ENCODE results near the gene CRYBG2. TPM values are rescaled to one million over a fixed set of nuclear protein-coding genes. Genes with fewer than 3 reads are reported as not detected.
A peak's percentile ranks its signal among the peaks of the same experiment; 100 is the strongest.
"Not testable (repeated sequence)": the region's sequence is repeated elsewhere in the genome, so short reads cannot be mapped to it uniquely, and the experiment has no call there.

Gene CRYBG2
- total RNA-seq, 1 donor from 2014 or later = 1.1 TPM

DNA sequence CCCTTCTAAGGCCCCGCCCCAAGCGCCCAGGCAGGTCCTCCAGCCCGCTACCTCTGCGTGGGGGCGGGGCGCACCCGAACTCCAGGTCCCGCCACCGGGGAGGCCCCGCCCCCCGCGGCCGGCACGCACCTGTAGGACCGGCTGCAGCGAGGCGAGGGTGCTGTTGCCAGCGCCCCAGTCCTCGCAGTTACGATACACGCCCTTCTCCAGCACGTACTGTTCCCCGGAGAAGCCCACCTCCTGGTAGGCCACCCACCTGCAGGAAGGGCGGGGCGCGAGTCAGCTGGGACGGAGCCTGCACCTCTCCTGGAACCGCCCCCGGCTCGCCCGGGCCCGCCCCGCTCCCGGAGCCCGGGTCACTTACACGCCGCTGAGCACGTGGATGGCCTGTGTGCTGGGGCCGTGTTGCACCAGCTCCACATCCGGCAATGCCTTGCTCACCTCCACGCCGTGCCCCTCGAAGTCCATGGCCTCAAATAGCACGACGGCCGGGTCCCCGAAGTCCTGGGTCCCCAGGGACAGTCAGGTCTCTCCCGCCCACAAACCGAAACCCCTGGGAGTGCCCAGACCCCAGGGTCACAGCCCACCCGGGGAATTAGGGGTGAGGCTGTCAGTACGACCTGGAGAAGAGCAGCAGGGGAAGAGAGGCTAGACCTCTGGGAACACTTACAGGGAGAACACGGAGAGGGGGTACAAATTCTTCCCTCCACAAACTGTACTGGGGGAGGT, 17.3 kb downstream of the CRYBG2 start:
- intact Hi-C loops (cut with micrococcal nuclease) = loop anchor here (2.0 kb wide), 1 partner anchor 22 kb away; no protein-coding TSS in a partner anchor
- Mint-ChIP-seq H3K4me3 (peak overlapping the region; percentile 92), H3K36me3 (ENCODE audit: low read depth) (no peaks in the 10 kb centered on the region), H3K27ac (no peak overlapping the region), H3K4me1 (peaks cover 3% of the 10 kb centered on the region), H3K9me3 (no peaks in the 10 kb centered on the region), H3K27me3 (peaks cover 8% of the 10 kb centered on the region)
- peak; percentile 93 for DNase-seq

DNA sequence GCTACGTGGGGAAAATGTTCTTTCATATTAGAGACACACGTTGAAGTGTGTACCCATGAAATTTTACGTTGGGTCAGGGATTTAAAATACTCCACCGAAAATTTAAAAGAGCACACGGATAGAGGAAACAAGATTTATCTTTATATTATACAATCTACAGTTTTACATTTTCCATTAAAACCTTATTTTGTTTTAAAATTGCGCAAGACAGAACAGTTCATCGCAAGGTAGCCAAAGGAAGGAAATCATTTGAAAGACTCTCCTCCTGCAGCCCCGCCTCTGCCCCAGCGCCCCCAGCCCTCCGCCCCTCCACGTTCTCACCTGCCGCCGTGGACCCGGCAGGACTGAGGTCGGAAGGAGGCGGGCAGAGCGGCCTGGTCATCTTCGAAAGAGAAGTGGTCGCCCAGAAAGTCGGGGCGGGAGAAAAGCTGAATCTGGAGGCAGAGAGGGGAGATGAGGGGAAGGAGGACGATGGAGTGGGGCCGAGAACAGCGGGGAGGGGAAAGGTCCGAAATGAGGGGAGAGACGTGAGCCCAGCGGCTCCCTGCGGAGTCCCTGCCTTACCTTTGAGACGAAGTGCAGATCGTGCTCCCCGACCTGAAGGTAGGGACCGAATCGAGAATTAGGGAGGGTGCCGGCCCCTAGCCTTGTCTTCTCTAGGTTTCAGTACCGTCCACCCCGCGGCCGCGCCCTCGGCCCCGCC, 18.0 kb downstream of the CRYBG2 start:
- peak overlapping the region; percentile 92 for H3K4me3 Mint-ChIP-seq
- no peak overlapping the region for H3K27ac Mint-ChIP-seq
- intact Hi-C loops (cut with micrococcal nuclease) = loop anchor here (2.0 kb wide), 1 partner anchor 23 kb away; no protein-coding TSS in a partner anchor

DNA sequence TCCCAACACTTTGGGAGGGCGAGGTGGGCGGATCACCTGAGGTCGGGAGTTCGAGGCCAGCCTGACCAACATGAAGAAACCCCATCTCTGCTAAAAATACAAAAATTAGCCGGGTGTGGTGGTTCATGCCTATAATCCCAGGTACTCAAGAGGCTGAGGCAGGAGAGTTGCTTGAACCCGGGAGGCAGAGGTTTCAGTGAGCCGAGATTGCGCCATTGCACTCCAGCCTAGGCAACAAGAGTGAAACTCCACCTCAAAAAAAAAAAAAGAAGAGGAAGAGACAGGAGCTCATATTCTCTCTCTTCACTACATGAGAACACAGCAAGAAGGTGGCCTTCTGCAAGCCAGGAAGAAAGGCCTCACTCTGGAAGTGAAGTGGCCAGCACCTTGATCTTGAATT, 20.6 kb downstream of the CRYBG2 start:
- H3K36me3 Mint-ChIP-seq (ENCODE audit: low read depth); H3K4me1 Mint-ChIP-seq; H3K27me3 Mint-ChIP-seq; intact Hi-C loops (cut with micrococcal nuclease); H3K27ac Mint-ChIP-seq; H3K4me3 Mint-ChIP-seq; DNase-seq; H3K9me3 Mint-ChIP-seq: not testable (repeated sequence)

More for the DNA sequence above, 18.0 kb downstream of the CRYBG2 start:
- H3K9me3 Mint-ChIP-seq = no peaks in the 10 kb centered on the region
- peaks cover 8% of the 10 kb centered on the region for H3K27me3 Mint-ChIP-seq
- no peaks in the 10 kb centered on the region for H3K36me3 Mint-ChIP-seq (ENCODE audit: low read depth)
- H3K4me1 Mint-ChIP-seq = peaks cover 3% of the 10 kb centered on the region
- no peak for DNase-seq

DNA sequence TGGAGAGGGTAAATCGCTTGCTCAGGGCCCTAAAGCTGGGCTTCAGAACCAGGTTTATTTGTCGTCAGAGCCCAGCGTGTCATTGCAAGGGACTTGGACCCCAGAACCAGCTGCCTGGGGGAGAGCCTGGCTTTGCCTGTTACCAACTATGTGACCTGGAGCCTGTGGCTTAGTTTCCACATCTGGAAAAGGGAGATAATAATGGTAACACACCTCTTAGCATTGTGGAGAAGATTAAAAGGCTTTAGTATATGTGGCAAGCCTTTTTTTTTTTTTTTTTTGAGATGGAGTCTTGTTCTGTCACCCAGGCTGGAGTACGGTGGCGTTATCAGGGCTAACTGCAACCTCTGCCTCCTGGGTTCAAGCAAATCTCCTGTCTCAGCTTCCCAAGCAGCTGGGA, 23.7 kb downstream of the CRYBG2 start:
- Mint-ChIP-seq H3K27me3 (peaks cover 5% of the 10 kb centered on the region), H3K4me1 (no peaks in the 10 kb centered on the region), H3K9me3 (no peaks in the 10 kb centered on the region), H3K4me3 (no peak overlapping the region), H3K36me3 (ENCODE audit: low read depth) (peaks cover 2% of the 10 kb centered on the region), H3K27ac (no peak overlapping the region)
- intact Hi-C loops (cut with micrococcal nuclease) = no loop called here
- DNase-seq = no peak

DNA sequence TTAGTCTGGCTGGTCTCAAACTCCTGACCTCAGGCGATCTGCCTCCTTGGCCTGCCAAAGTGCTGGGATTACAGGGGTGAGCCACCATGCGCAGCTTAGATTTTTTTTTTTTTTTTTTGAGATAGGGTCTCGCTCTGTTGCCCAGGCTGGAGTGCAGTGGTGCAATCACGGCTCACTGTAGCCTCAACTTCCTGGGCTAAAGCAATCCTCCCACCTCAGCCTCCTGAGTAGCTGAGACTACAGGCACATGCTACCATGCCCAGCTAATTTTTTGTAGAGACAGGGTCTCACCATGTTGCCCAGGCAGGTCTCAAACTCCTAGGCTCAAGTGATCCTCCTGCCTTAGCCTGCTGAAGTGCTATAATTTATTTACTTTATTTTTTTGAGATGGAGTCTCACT, 24.6 kb downstream of the CRYBG2 start:
- H3K4me1 Mint-ChIP-seq; H3K27me3 Mint-ChIP-seq; H3K27ac Mint-ChIP-seq; intact Hi-C loops (cut with micrococcal nuclease); H3K36me3 Mint-ChIP-seq (ENCODE audit: low read depth); H3K9me3 Mint-ChIP-seq; DNase-seq; H3K4me3 Mint-ChIP-seq: not testable (repeated sequence)

DNA sequence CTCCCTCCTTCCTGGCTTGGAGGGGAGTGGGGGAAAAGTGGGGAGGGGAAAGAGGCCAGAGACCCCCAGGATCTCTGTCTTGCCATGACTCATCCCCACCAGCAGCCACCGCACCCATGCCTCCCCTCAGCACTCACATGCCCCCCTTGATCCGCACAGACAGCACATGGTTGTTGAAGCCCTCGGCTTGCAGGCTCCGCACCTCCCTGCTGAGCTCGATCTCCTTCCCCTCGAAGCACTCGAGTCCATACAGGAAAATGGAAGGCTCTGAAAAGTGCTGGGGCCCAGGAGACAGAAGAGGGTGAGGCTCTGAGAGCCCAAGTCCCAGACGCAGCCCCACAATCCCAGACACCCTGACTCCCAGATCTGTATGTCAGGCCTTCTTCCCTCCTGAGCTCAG, 25.3 kb downstream of the CRYBG2 start:
- Mint-ChIP-seq H3K4me3 (no peak overlapping the region), H3K4me1 (no peaks in the 10 kb centered on the region), H3K36me3 (ENCODE audit: low read depth) (peaks cover 9% of the 10 kb centered on the region), H3K27ac (no peak overlapping the region), H3K27me3 (no peaks in the 10 kb centered on the region), H3K9me3 (no peaks in the 10 kb centered on the region)
- intact Hi-C loops (cut with micrococcal nuclease) = no loop called here
- no peak for DNase-seq

DNA sequence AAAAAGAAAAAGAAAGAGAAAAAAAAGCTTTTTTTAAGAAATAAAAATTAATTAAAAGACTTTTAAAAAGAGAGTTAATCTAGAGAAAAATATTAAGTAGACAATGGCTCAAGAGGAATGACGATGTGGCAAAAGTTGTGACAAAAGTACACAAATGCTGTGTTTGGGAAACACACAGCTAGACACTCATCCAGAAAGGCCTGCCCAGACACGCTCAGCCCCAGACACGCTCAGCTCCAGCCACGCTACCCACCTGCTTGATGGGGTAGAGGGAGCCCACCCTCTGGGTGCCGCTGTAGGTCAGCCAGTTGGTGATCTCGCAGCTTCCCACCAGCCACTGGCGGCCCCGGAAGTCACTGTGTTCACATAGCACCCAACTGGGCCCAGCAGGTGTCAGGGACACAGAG, 26.0 kb downstream of the CRYBG2 start:
- peaks cover 14% of the 10 kb centered on the region for H3K36me3 Mint-ChIP-seq (ENCODE audit: low read depth)

DNA sequence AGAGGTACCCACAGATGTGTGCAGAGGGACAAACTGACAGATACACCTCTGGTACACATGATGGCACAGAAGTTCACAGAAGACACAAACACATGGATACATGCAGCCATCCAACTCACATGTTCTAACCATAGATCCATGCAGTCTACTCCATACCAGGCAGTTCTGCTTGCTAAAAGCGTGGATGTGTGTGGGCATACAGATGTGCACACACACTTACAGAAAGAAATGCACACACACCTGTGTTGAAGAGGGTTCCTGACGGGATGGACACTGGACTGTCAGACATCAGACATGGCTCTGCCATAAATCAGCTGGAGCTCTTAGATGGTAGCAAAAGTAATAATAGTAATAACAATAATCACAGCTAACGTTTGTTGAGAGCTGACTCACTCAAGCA, 29.4 kb downstream of the CRYBG2 start:
- Mint-ChIP-seq H3K4me1 (peaks cover 25% of the 10 kb centered on the region), H3K36me3 (ENCODE audit: low read depth) (peaks cover 38% of the 10 kb centered on the region), H3K9me3 (no peaks in the 10 kb centered on the region), H3K27me3 (no peaks in the 10 kb centered on the region), H3K4me3 (no peak overlapping the region), H3K27ac (no peak overlapping the region)
- intact Hi-C loops (cut with micrococcal nuclease) = loop anchor here (5.0 kb wide), 2 partner anchors 38 to 63 kb away; no protein-coding TSS in a partner anchor
- DNase-seq = no peak

More for the DNA sequence above, 26.0 kb downstream of the CRYBG2 start:
- Mint-ChIP-seq H3K27ac (no peak overlapping the region), H3K4me1 (peaks cover 4% of the 10 kb centered on the region), H3K4me3 (no peak overlapping the region), H3K27me3 (no peaks in the 10 kb centered on the region), H3K9me3 (no peaks in the 10 kb centered on the region)
- no peak for DNase-seq
- intact Hi-C loops (cut with micrococcal nuclease) = no loop called here

DNA sequence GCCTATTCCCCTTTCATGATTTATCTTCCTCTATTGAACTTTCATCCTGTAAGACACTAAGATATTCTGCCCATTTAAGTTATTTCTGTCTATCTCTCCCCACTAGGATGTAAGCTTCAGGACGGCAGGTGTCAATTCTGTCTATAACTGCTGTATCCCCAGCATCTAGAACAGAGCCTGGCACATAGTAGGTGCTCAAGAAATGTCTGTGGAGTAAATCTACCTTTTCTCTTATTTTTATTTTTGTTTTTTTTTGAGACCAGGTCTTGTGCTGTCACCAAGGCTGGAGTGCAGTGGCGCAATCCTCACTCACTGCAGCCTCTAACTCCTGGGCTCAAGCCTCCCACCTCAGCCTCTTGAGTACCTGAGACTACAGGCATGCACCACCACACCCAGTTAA, 30.5 kb downstream of the CRYBG2 start:
- H3K27me3 Mint-ChIP-seq = no peaks in the 10 kb centered on the region
- peaks cover 26% of the 10 kb centered on the region for H3K4me1 Mint-ChIP-seq
- no peak overlapping the region for H3K27ac Mint-ChIP-seq
- DNase-seq = no peak
- peaks cover 46% of the 10 kb centered on the region for H3K36me3 Mint-ChIP-seq (ENCODE audit: low read depth)
- intact Hi-C loops (cut with micrococcal nuclease) = loop anchor here (5.0 kb wide), 2 partner anchors 39 to 64 kb away; no protein-coding TSS in a partner anchor
- H3K4me3 Mint-ChIP-seq = no peak overlapping the region
- no peaks in the 10 kb centered on the region for H3K9me3 Mint-ChIP-seq

DNA sequence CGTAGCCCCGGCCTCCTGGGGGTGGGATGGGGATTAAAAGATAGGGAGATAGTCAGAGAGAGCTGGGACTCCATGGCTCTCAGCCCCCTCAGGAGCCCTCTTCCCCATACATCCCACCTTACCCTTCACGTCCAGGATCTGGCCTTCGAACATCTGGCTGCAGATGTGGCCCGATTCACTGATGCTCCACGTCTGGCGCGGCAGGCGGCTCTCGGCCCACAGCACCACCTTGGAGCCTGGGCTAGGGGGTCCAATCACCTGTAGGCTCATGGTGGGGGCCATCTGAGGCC, 31.9 kb downstream of the CRYBG2 start:
- Mint-ChIP-seq H3K9me3 (no peaks in the 10 kb centered on the region), H3K4me1 (peaks cover 36% of the 10 kb centered on the region), H3K27ac (no peak overlapping the region), H3K4me3 (no peak overlapping the region), H3K27me3 (no peaks in the 10 kb centered on the region), H3K36me3 (ENCODE audit: low read depth) (peaks cover 50% of the 10 kb centered on the region)
- DNase-seq = no peak
- intact Hi-C loops (cut with micrococcal nuclease) = loop anchor here (5.0 kb wide), 2 partner anchors 40 to 65 kb away; no protein-coding TSS in a partner anchor

DNA sequence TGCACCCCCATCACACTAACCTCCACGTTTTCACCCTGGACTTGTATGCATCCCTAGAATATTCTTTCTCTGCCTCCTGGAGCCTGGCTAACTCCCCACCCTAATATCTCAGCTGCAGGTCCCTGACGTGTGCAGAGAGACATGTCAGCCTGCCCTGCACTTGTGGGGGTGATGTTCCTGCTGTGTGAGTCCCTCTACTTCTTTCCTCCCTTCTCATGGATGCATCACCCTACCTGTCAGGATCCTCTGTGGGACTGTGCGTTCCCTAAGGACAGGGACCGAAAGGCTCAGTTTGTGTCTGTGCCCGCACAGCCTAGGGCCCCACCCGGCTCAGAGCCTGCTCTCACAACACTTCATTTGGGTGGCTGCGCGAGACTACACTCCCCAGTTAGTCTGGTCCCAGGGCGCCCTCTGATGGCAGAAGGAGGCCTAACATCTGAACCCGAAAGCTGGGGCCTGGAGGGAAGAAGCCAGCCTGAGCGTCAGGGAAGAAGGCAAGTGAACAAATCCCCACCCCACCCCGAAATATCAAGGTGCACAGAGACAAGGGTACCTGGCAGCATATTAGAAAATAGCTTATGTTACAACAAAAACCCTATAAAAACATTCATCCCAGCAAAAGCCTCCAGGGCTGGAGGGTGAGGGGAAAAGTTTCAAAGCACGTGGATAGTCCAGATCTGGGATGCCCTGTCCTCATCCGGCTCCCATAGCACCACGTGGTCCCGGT, 32.5 kb downstream of the CRYBG2 start:
- intact Hi-C loops (cut with micrococcal nuclease) = loop anchor here (1.0 to 5.0 kb wide), 6 partner anchors 36 to 152 kb away; partner anchors contain the start of genes CEP85 and ZNF593
- Mint-ChIP-seq H3K36me3 (ENCODE audit: low read depth) (peaks cover 50% of the 10 kb centered on the region), H3K27ac (peak overlapping the region; percentile 96), H3K27me3 (no peaks in the 10 kb centered on the region), H3K4me3 (peak overlapping the region; percentile 82), H3K9me3 (no peaks in the 10 kb centered on the region), H3K4me1 (peaks cover 40% of the 10 kb centered on the region)
- DNase-seq = peak; percentile 99

DNA sequence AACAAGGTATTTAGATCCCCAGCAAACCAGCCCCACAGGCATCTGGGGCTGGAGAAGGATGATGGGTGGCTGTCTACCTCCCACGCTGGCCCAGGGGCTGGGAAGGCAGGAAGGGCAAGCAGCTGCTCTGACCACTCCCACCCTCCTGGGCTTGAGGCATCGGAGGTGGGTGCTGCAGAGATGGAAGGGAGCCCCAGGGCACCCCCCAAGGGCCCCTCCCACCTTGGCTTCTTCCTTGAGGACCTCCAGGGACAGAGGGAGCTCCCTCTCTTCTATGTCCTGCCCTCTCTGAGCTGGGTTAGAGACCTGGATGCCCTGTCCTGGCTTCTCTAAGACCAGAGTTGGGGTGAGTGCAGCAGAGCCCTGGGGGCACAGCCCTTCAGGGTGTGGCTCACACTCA, 33.0 kb downstream of the CRYBG2 start:
- no peaks in the 10 kb centered on the region for H3K27me3 Mint-ChIP-seq
- intact Hi-C loops (cut with micrococcal nuclease) = loop anchor here (1.0 to 5.0 kb wide), 6 partner anchors 36 to 152 kb away; partner anchors contain the start of genes CEP85 and ZNF593
- H3K4me1 Mint-ChIP-seq = peaks cover 45% of the 10 kb centered on the region
- peak; percentile 67 for DNase-seq
- no peaks in the 10 kb centered on the region for H3K9me3 Mint-ChIP-seq
- peak overlapping the region; percentile 96 for H3K27ac Mint-ChIP-seq
- H3K36me3 Mint-ChIP-seq (ENCODE audit: low read depth) = peaks cover 50% of the 10 kb centered on the region
- peak overlapping the region; percentile 82 for H3K4me3 Mint-ChIP-seq

DNA sequence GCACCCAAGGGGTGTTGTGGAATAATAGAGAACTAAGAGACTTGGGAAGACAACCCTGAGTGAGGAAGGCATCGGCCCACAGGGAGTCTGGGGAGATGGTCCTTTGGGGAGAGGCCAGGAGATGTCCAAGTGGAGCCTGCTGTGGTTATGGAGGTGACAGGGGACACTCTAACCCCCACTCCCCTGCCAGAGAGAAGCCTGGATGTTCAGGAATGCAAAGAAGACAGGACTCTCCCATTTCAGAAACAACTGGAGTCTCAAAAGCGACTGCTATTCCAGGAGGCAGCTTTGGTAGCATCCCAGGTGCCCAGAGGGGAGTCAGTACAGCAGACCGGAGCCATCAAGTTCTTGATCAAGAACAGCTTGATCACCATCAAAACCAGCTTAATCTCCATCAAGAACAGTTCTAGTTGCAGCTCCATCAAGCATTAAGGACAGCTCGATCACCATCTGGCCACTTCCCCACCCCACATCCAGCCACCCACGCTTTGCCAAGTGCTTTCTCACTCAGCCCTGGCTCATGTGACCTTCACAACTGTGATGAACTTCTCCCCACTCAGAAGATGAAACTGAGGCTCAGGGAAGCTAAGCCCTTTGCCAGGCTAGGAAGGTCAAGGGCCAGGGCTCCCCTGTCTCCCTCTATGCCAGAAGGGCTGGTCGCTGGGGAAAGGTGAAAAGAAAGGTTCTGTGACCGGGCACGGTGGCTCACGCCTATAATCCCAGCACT, 35.4 kb downstream of the CRYBG2 start:
- peak overlapping the region; percentile 82 for H3K4me3 Mint-ChIP-seq
- H3K9me3 Mint-ChIP-seq = no peaks in the 10 kb centered on the region
- peaks cover 64% of the 10 kb centered on the region for H3K4me1 Mint-ChIP-seq
- H3K27ac Mint-ChIP-seq = peak overlapping the region; percentile 96
- H3K27me3 Mint-ChIP-seq = no peaks in the 10 kb centered on the region
- H3K36me3 Mint-ChIP-seq (ENCODE audit: low read depth) = peaks cover 40% of the 10 kb centered on the region
- peak; percentile 75 for DNase-seq
- intact Hi-C loops (cut with micrococcal nuclease) = loop anchor here (1.0 to 5.0 kb wide), 4 partner anchors 12 to 262 kb away; partner anchors contain the start of genes HMGN2, PDIK1L and UBXN11

Measured in activated CD4-positive, alpha-beta T cell treated with anti-CD3 and anti-CD28 coated beads, Interleukin-2, amount 10 ng/mL, durations not matched to agents 24 days and 14 days (primary cell).